NCI-H774 (cell line): ENCODE data around the gene CEP104.

ENCODE experiments used
- DNase-seq: peaks from one replicate; lab custom pipeline; 2025; lab: John Stamatoyannopoulos, UW

The CEP104 gene

GRCh38 chr1:3762873-3763228 lies 94.2 kb downstream of the CEP104 start:
- DNase-seq = no peak

GRCh38 chr1:3762151-3762872 lies 94.7 kb downstream of the CEP104 start:
- DNase-seq = no peak
